Astrocyte of the spinal cord (primary cell): Measurements from ENCODE around the gene TNP1.

ENCODE experiments used
- DNase-seq: peaks from one replicate; pipeline ENCODE4 v3.0.0; 2011; ENCODE audit warnings: low read depth, low spot score
- H3K4me3 ChIP-seq: 2 replicates; pipeline ENCODE4 v1.5.1; 2011; ENCODE audit warnings: low read depth, mild to moderate bottlenecking, low read length, moderate library complexity
- in situ Hi-C: cut with HindIII; loops from 2 replicates; pipeline ENCODE4 v1.10.0; 2017; ENCODE audit warnings: low sequenced_read_pairs
- TF ChIP-seq, protein P1 (sequence below): IDR thresholded peaks from 2 replicates; pipeline ENCODE4 v1.5.1; 2012; ENCODE audit warnings: low read depth, mild to moderate bottlenecking, low read length, inconsistent platforms

The TNP1 gene

GRCh38 chr2:216885117-216885553, 25.3 kb upstream of the TNP1 start:
- TF ChIP-seq, protein P1, sequence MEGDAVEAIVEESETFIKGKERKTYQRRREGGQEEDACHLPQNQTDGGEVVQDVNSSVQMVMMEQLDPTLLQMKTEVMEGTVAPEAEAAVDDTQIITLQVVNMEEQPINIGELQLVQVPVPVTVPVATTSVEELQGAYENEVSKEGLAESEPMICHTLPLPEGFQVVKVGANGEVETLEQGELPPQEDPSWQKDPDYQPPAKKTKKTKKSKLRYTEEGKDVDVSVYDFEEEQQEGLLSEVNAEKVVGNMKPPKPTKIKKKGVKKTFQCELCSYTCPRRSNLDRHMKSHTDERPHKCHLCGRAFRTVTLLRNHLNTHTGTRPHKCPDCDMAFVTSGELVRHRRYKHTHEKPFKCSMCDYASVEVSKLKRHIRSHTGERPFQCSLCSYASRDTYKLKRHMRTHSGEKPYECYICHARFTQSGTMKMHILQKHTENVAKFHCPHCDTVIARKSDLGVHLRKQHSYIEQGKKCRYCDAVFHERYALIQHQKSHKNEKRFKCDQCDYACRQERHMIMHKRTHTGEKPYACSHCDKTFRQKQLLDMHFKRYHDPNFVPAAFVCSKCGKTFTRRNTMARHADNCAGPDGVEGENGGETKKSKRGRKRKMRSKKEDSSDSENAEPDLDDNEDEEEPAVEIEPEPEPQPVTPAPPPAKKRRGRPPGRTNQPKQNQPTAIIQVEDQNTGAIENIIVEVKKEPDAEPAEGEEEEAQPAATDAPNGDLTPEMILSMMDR = no peak
- in situ Hi-C loops = no loop called here
- DNase-seq = no peak
- H3K4me3 ChIP-seq = no peak overlapping the region

- H3K4me3 ChIP-seq = no peak overlapping the region
- in situ Hi-C loops = no loop called here
- DNase-seq = no peak
- TF ChIP-seq, protein P1 = no peak
Observed at GRCh38 chr2:216884347-216884746, 24.5 kb upstream of the TNP1 start.

DNA sequence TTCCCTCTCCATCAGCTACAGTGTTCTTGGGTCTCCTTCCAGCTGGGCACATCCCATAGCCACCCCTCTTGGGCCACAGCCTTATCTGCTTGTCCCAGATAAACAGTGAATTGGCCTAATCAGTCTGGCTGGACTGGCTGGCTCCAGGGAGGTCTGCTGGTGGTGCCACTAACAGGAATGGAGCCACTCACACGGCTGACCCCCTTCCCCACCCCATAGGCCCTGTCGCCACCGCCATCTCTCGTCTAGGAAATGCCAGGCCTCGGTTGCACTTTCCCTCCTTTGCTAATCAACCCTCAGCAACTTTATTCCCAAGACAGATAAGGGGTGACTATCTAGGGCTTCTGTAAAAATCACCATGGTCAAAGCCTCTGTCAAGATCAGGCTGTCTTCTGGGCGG, 23.0 kb upstream of the TNP1 start:
- in situ Hi-C loops = no loop called here
- H3K4me3 ChIP-seq = no peak overlapping the region
- TF ChIP-seq, protein P1 = no peak
- DNase-seq = no peak

DNA sequence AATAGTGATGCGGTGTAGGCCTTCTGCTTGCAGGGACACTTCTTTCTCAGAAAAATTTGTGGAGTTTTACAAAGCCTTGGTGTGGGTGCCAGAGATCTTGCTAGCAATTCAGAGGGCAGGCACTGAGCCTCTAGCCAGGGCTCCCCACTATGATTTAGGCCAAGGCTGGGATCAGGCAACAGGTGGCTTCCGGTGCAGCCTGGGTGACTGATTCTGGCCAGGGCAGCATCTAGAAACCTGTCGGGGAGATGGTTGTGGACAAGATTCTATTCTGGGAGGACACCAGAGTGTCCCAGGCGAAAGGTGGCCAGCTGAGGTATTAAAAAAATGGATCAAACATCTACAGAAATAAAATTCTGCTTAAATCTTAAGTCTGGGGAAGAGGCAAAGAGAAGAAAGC, 21.5 kb upstream of the TNP1 start:
- TF ChIP-seq, protein P1 = no peak
- DNase-seq = no peak
- in situ Hi-C loops = no loop called here
- H3K4me3 ChIP-seq = no peak overlapping the region

GRCh38 chr2:216880509-216881184, 20.8 kb upstream of the TNP1 start:
- in situ Hi-C loops = no loop called here
- no peak overlapping the region for H3K4me3 ChIP-seq
- TF ChIP-seq, protein P1 = no peak
- DNase-seq = peak; percentile 3

- no peak for DNase-seq
- TF ChIP-seq, protein P1 = no peak
- in situ Hi-C loops = no loop called here
- no peak overlapping the region for H3K4me3 ChIP-seq
Observed at GRCh38 chr2:216879727-216880508, 20.1 kb upstream of the TNP1 start.
